ENCODE results near the gene PLCL2. TPM values are rescaled to one million over a fixed set of nuclear protein-coding genes. Genes with fewer than 3 reads are reported as not detected.
A peak's percentile ranks its signal among the peaks of the same experiment; 100 is the strongest.

The PLCL2 gene
- total and polyA plus RNA-seq, 2 donors (not counting 1 experiment from before 2014, with no cell fraction given), result 21.7 to 55.2 TPM

DNA sequence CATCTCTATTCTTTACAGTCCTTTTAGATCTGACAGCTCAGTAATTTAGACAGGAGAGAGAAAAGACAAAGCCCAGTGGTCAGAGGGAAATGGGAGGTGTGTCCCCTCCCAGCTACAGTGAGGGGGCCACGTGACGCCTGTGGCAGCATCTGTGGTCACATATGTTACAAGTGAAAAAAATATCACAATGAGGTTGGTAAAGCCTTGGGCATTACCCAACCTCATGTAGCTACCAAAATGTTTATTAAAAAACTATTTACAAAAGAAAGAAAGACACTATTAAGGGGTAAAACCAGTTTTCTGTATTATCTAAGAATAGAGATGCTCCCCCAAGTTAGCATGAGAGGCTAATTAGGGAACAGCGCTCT is 42.9 kb upstream of the PLCL2 start:
- Histone ChIP-seq H3K4me3 (ENCODE audit: control extremely low read depth in 1 of 5, extremely low read depth in 1 of 5, insufficient read depth in 1 of 5, low read depth in 2 of 5, low read length in 4 of 5) (peak overlapping the region in 4 of 5 experiments; percentile 20 to 50 (median 44)), H3K4me1 (ENCODE audit: control insufficient read depth in 2 of 2, insufficient read depth in 2 of 2, low read length in 2 of 2) (peaks cover 47 to 48% of the 10 kb centered on the region in 2 donors), H2AFZ (ENCODE audit: insufficient read depth, low read depth, low read length, poor library complexity, severe bottlenecking) (peak overlapping the region; percentile 77), H3K27ac (ENCODE audit: low read length in 2 of 2) (peak overlapping the region; percentile 93 to 97), H3K4me2 (replicated peaks; ENCODE audit: low read depth, low read length, poor library complexity, severe bottlenecking) (peak overlapping the region; percentile 76), H3K9me3 (ENCODE audit: control extremely low read depth in 1 of 3, control insufficient read depth in 2 of 3, insufficient read depth in 1 of 3, low read length in 2 of 3) (no peaks in the 10 kb centered on the region), H3K36me3 (replicated peaks in 1 of 2; ENCODE audit: control extremely low read depth in 1 of 2, control insufficient read depth in 1 of 2, extremely low read depth in 1 of 2, insufficient read depth in 2 of 2, low read length in 1 of 2) (no peaks in the 10 kb centered on the region), H3K79me2 (ENCODE audit: control insufficient read depth, insufficient read depth, low read length) (no peaks in the 10 kb centered on the region), H3K9ac (ENCODE audit: low read length) (peak overlapping the region; percentile 52), H4K20me1 (ENCODE audit: control insufficient read depth, insufficient read depth, low read length, poor library complexity, severe bottlenecking) (no peaks in the 10 kb centered on the region), H3K27me3 (replicated peaks in 1 of 4; ENCODE audit: control extremely low read depth in 1 of 4, control insufficient read depth in 3 of 4, insufficient read depth in 4 of 4, low read length in 3 of 4) (no peaks in the 10 kb centered on the region)
- Mint-ChIP-seq H3K4me3 (peak overlapping the region; percentile 80), H3K27ac (peak overlapping the region; percentile 95), H3K4me1 (peaks cover 68% of the 10 kb centered on the region), H3K27me3 (no peaks in the 10 kb centered on the region), H3K9me3 (ENCODE audit: insufficient read depth) (no peaks in the 10 kb centered on the region)
- TF ChIP-seq EZH2 (IDR thresholded peaks at IDR 0.05; ENCODE audit: borderline replicate concordance, insufficient read depth, low read depth, low read length, poor library complexity, severe bottlenecking) (no peak), CTCF (IDR thresholded peaks at IDR 0.05) (no peak)
- CTCF ChIA-PET, result interaction anchor here (0.5 to 3.1 kb wide), 11 partner anchors 9 to 574 kb away, joined by 3 to 27 read pairs (median 3); partner anchors contain the start of gene PLCL2
- POLR2A ChIA-PET, result interaction anchor here (1.1 to 2.5 kb wide), 2 partner anchors 13 to 43 kb away, joined by 3 to 22 read pairs; partner anchors contain the start of gene PLCL2
- WGBS (ENCODE audit: insufficient coverage), result 0% methylated on average over 1 of the region's 3 CpGs
- ATAC-seq (ENCODE audit: low read depth) (peak; percentile 46), DNase-seq (no peak)
- intact Hi-C loops (cut with micrococcal nuclease), result loop anchor here (1.0 kb wide), 3 partner anchors 13 to 42 kb away; partner anchors contain the start of gene PLCL2

All from B cell (primary cell).